WTC11 (cell line): ENCODE data around the gene ANKRD24. TPM values are rescaled to one million over a fixed set of nuclear protein-coding genes. Genes with fewer than 3 reads are reported as not detected.
A peak's percentile ranks its signal among the peaks of the same experiment; 100 is the strongest.

ENCODE experiments used
- ATAC-seq: fragments of 200-7000 bp; cut with Tn5 transposase; 2 replicates; pipeline ENCODE4 v1.10.0; 2021; ENCODE audit warnings: mild to moderate bottlenecking, moderate library complexity
- CTCF ChIA-PET: fragments of 300-600 bp; sonication (Branson Sonifier 250); formaldehyde crosslinking; loops from one replicate; lab custom pipeline; 2021; ENCODE audit warnings: antibody characterized with exemption; lab: Charles Lee
- POLR2A ChIA-PET: fragments of 350-600 bp; sonication (Branson Sonifier 250); formaldehyde crosslinking; loops from one replicate; lab custom pipeline; 2021; ENCODE audit warnings: antibody characterized with exemption; lab: Charles Lee
- DNase-seq: peaks from one replicate; pipeline ENCODE4 v3.0.0; 2021; ENCODE audit warnings: low spot score
- H3K27ac Mint-ChIP-seq: 2 replicates; pipeline ENCODE4 v1.8.0; 2021; ENCODE audit warnings: mixed read lengths
- H3K27me3 Mint-ChIP-seq: 2 replicates; pipeline ENCODE4 v1.8.0; 2021; ENCODE audit warnings: low read depth, mild to moderate bottlenecking, moderate library complexity, mixed read lengths
- H3K36me3 Mint-ChIP-seq: 2 replicates; pipeline ENCODE4 v1.8.0; 2021; ENCODE audit warnings: mixed read lengths
- H3K4me1 Mint-ChIP-seq: 2 replicates; pipeline ENCODE4 v1.8.0; 2022; ENCODE audit warnings: mixed read lengths
- H3K4me3 Mint-ChIP-seq: 2 replicates; pipeline ENCODE4 v1.8.0; 2021; ENCODE audit warnings: mild to moderate bottlenecking, moderate library complexity, mixed read lengths
- H3K9me3 Mint-ChIP-seq: 2 replicates; pipeline ENCODE4 v1.8.0; 2021; ENCODE audit warnings: mixed read lengths
- CBFB ChIP-seq: sonication (generic); formaldehyde crosslinking; IDR thresholded peaks from 2 replicates; pipeline ENCODE4 v1.8.1; 2022; ENCODE audit warnings: mild to moderate bottlenecking, low read depth, missing genetic modification reagents
- CREB1 ChIP-seq: sonication (generic); formaldehyde crosslinking; IDR thresholded peaks from 2 replicates; pipeline ENCODE4 v1.8.0; 2023; ENCODE audit warnings: mild to moderate bottlenecking, missing genetic modification reagents
- CTCF ChIP-seq: fragments of 200-600 bp; IDR thresholded peaks from 2 replicates; pipeline ENCODE4 v1.8.0; 2022; ENCODE audit warnings: antibody characterized with exemption
- GTF2I ChIP-seq: fragments of 250-450 bp; sonication (Bioruptor Pico); conservative IDR thresholded peaks from 2 replicates; pipeline ENCODE4 v1.4.0; 2021; ENCODE audit warnings: mild to moderate bottlenecking
- IRF1 ChIP-seq: sonication (generic); formaldehyde crosslinking; IDR thresholded peaks from 2 replicates; pipeline ENCODE4 v1.8.0; 2023; ENCODE audit warnings: missing genetic modification reagents
- NFE2L1 ChIP-seq: sonication (generic); formaldehyde crosslinking; IDR thresholded peaks from 2 replicates; pipeline ENCODE4 v1.8.1; 2023; ENCODE audit warnings: missing genetic modification reagents
- NR3C1 ChIP-seq: sonication (generic); formaldehyde crosslinking; conservative IDR thresholded peaks from 2 replicates; pipeline ENCODE4 v1.8.1; 2023; ENCODE audit warnings: low read depth, mild to moderate bottlenecking, missing genetic modification reagents
- SMAD4 ChIP-seq: sonication (generic); formaldehyde crosslinking; IDR thresholded peaks from 2 replicates; pipeline ENCODE4 v1.8.0; 2022; ENCODE audit warnings: mild to moderate bottlenecking, missing genetic modification reagents
- SP1 ChIP-seq: sonication (generic); formaldehyde crosslinking; conservative IDR thresholded peaks from 2 replicates; pipeline ENCODE4 v1.8.1; 2022; ENCODE audit warnings: missing genetic modification reagents
- ZMAT4 ChIP-seq: fragments of 250-450 bp; sonication (Bioruptor Pico); IDR thresholded peaks from 2 replicates; pipeline ENCODE4 v1.9.0; 2021; ENCODE audit warnings: mild to moderate bottlenecking
- ZNF121 ChIP-seq: sonication (generic); formaldehyde crosslinking; IDR thresholded peaks from 2 replicates; pipeline ENCODE4 v1.8.0; 2023; ENCODE audit warnings: missing genetic modification reagents
- ZNF138 ChIP-seq: sonication (generic); formaldehyde crosslinking; conservative IDR thresholded peaks from 2 replicates; pipeline ENCODE4 v1.8.1; 2022; ENCODE audit warnings: mild to moderate bottlenecking, moderate library complexity, missing genetic modification reagents
- total RNA-seq: library from RNA; stranded (reverse); gene quantifications from 3 replicates; pipeline ENCODE4 v1.2.3, GENCODE V29; 2021
- TF ChIP-seq, protein P1 (sequence below): sonication (generic); formaldehyde crosslinking; IDR thresholded peaks from 2 replicates; pipeline ENCODE4 v1.8.1; 2023; ENCODE audit warnings: mild to moderate bottlenecking, missing genetic modification reagents, moderate library complexity
- TF ChIP-seq, protein P2 (sequence below): sonication (generic); formaldehyde crosslinking; IDR thresholded peaks from 2 replicates; pipeline ENCODE4 v1.8.0; 2022; ENCODE audit warnings: mild to moderate bottlenecking, missing genetic modification reagents
- TF ChIP-seq, protein P3 (sequence below): sonication (generic); formaldehyde crosslinking; IDR thresholded peaks from 2 replicates; pipeline ENCODE4 v1.8.1; 2022; ENCODE audit warnings: missing genetic modification reagents, borderline replicate concordance

Gene ANKRD24
- total RNA-seq, 1 experiment from 2014 or later = 11.3 TPM

DNA sequence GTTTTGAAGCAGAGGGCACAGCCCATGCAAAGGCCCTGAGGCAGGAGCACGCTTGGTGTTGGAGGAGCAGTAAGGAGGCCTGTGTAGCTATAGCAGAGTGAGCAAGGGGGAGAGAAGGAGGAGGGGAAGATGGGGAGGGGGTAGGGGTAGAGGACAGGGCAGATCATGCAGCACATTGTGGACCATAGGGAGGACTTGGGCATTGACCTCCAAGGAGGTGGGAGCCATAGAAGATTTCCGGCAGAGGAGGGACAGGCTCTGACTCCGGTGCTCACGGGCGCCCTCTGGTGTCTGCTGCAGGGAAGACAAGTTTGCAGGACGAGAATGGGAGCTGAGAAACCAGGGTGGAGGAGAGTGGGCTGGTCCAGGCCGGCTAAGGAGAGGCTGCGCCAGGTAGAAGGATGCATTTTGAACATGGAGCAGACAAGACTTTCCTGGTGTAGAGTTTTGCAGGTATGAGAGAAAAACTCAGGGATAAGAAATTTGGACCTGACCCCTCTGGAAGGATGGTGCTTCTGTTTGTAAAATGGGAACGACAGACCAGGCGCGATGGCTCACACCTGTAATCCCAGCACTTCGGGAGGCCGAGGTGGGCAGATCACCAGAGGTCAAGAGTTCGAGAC is 42.8 kb upstream of the ANKRD24 start:
- ChIA-PET POLR2A (no interaction called here), CTCF (interaction anchor here (0.6 to 3.4 kb wide), 94 partner anchors 8 to 1831 kb away, joined by 3 to 57 read pairs (median 5); partner anchors contain the start of genes APBA3, ATCAY, CHAF1A and CREB3L3)
- H3K4me3 Mint-ChIP-seq = peak overlapping the region; percentile 31; the same call in 1 of the 2 replicates
- H3K9me3 Mint-ChIP-seq = peaks cover 6% of the 10 kb centered on the region; the same call in 1 of the 2 replicates
- DNase-seq (peak; percentile 94), ATAC-seq (peak; percentile 81)
- H3K4me1 Mint-ChIP-seq = peaks cover 6% of the 10 kb centered on the region
- peak overlapping the region; percentile 70; the same call in 1 of the 2 replicates for H3K27ac Mint-ChIP-seq
- peaks cover 18% of the 10 kb centered on the region for H3K27me3 Mint-ChIP-seq
- no peak for TF ChIP-seq ZMAT4
- TF ChIP-seq, protein P1, sequence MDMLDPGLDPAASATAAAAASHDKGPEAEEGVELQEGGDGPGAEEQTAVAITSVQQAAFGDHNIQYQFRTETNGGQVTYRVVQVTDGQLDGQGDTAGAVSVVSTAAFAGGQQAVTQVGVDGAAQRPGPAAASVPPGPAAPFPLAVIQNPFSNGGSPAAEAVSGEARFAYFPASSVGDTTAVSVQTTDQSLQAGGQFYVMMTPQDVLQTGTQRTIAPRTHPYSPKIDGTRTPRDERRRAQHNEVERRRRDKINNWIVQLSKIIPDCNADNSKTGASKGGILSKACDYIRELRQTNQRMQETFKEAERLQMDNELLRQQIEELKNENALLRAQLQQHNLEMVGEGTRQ = no peak
- TF ChIP-seq IRF1 (CRISPR knock-in tag) = no peak
- no peak for TF ChIP-seq ZNF138 (CRISPR knock-in tag)
- no peak for TF ChIP-seq CBFB (CRISPR knock-in tag)
- TF ChIP-seq, protein P2, sequence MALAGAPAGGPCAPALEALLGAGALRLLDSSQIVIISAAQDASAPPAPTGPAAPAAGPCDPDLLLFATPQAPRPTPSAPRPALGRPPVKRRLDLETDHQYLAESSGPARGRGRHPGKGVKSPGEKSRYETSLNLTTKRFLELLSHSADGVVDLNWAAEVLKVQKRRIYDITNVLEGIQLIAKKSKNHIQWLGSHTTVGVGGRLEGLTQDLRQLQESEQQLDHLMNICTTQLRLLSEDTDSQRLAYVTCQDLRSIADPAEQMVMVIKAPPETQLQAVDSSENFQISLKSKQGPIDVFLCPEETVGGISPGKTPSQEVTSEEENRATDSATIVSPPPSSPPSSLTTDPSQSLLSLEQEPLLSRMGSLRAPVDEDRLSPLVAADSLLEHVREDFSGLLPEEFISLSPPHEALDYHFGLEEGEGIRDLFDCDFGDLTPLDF (CRISPR knock-in tag) = no peak
- TF ChIP-seq, protein P3, sequence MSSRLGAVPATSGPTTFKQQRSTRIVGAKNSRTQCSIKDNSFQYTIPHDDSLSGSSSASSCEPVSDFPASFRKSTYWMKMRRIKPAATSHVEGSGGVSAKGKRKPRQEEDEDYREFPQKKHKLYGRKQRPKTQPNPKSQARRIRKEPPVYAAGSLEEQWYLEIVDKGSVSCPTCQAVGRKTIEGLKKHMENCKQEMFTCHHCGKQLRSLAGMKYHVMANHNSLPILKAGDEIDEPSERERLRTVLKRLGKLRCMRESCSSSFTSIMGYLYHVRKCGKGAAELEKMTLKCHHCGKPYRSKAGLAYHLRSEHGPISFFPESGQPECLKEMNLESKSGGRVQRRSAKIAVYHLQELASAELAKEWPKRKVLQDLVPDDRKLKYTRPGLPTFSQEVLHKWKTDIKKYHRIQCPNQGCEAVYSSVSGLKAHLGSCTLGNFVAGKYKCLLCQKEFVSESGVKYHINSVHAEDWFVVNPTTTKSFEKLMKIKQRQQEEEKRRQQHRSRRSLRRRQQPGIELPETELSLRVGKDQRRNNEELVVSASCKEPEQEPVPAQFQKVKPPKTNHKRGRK (CRISPR knock-in tag) = no peak
- peak; percentile 87; the same call in 1 of the 2 replicates for TF ChIP-seq GTF2I
- TF ChIP-seq CTCF = peak; percentile 94
- no peak for TF ChIP-seq CREB1 (CRISPR knock-in tag)
- no peak for TF ChIP-seq SP1 (CRISPR knock-in tag)
- no peak for TF ChIP-seq SMAD4 (CRISPR knock-in tag)
- no peak for TF ChIP-seq NFE2L1 (CRISPR knock-in tag)
- H3K36me3 Mint-ChIP-seq = no peaks in the 10 kb centered on the region

DNA sequence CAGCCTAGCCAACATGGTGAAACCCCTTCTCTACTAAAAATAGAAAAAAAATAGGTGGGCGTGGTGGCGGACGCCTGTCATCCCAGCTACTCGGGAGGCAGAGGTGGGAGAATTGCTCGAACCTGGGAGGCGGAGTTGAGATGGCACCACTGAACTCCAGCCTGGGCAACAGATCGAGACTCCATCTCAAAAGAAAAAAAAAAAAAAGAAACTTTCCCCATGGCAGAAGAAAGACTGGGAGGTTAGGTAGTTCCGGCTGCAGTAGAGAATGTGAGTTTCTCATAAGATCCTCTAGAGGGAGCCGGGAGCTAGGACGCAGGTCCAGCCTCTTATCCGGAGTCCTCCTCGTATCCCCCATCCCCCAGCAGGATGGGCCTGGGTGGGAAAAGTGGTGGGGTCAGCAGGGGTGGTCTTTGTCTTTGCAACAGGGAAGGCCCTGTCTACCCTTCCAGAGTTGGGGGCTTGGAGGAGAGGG is 42.2 kb upstream of the ANKRD24 start:
- H3K27me3 Mint-ChIP-seq = peaks cover 16% of the 10 kb centered on the region
- no peak overlapping the region for H3K27ac Mint-ChIP-seq
- TF ChIP-seq ZNF121 (peak; percentile 47; the same call in 1 of the 2 replicates), NR3C1 (CRISPR knock-in tag) (no peak), SP1 (CRISPR knock-in tag) (0 out of 2 replicates have a peak, but pooled peaks have one; percentile 14)
- peak; percentile 61 for DNase-seq
- ChIA-PET CTCF (interaction anchor here (0.6 to 3.4 kb wide), 105 partner anchors 8 to 1832 kb away, joined by 3 to 57 read pairs (median 5); partner anchors contain the start of genes APBA3, ATCAY, CHAF1A and CREB3L3), POLR2A (interaction anchor here (0.7 kb wide), 1 partner anchor 10 kb away, joined by 4 read pairs; no protein-coding TSS in a partner anchor)
- H3K4me1 Mint-ChIP-seq = peaks cover 6% of the 10 kb centered on the region
- H3K36me3 Mint-ChIP-seq = no peaks in the 10 kb centered on the region
- ATAC-seq = peak; percentile 97
- peaks cover 6% of the 10 kb centered on the region; the same call in 1 of the 2 replicates for H3K9me3 Mint-ChIP-seq
- no peak overlapping the region; the same call in 1 of the 2 replicates for H3K4me3 Mint-ChIP-seq
